GM18508 (cell line): ENCODE measurements around the gene GAN.

ENCODE experiments used
- ATAC-seq: cut with Tn5 transposase; IDR thresholded peaks from one replicate; pipeline ENCODE4 v1.9.1; 2021; ENCODE audit warnings: moderate number of reproducible peaks; ENCODE audit not compliant: insufficient read depth, unreplicated experiment

Gene GAN

GRCh38 chr16:81293909-81294802 lies 20.6 kb upstream of the GAN start:
- ATAC-seq = no peak

GRCh38 chr16:81296631-81297030 lies 18.1 kb upstream of the GAN start:
- no peak for ATAC-seq

GRCh38 chr16:81307770-81308169 lies 7.0 kb upstream of the GAN start:
- ATAC-seq = no peak

GRCh38 chr16:81310045-81310644 lies 4.6 kb upstream of the GAN start:
- no peak for ATAC-seq

GRCh38 chr16:81311762-81312161 lies 3.0 kb upstream of the GAN start:
- ATAC-seq = no peak

GRCh38 chr16:81313701-81314602 lies 810 bp upstream of the GAN start:
- no peak for ATAC-seq

- ATAC-seq = no peak
Observed at GRCh38 chr16:81315271-81316175, 761 bp downstream of the GAN start.

GRCh38 chr16:81316176-81316496 lies 1.4 kb downstream of the GAN start:
- ATAC-seq = no peak

GRCh38 chr16:81318711-81319110 lies 3.9 kb downstream of the GAN start:
- ATAC-seq = no peak

- no peak for ATAC-seq
Observed at GRCh38 chr16:81319221-81319912, 4.6 kb downstream of the GAN start.

GRCh38 chr16:81321039-81321438 lies 6.3 kb downstream of the GAN start:
- ATAC-seq = no peak

GRCh38 chr16:81321536-81321935 lies 6.8 kb downstream of the GAN start:
- ATAC-seq = no peak

GRCh38 chr16:81324808-81325207 lies 10.0 kb downstream of the GAN start:
- ATAC-seq = no peak

GRCh38 chr16:81327011-81327410 lies 12.2 kb downstream of the GAN start:
- ATAC-seq = no peak

GRCh38 chr16:81327447-81328196 lies 12.9 kb downstream of the GAN start:
- no peak for ATAC-seq

GRCh38 chr16:81329947-81330346 lies 15.2 kb downstream of the GAN start:
- no peak for ATAC-seq

GRCh38 chr16:81333356-81333755 lies 18.6 kb downstream of the GAN start:
- ATAC-seq = no peak

- no peak for ATAC-seq
Observed at GRCh38 chr16:81335669-81336068, 20.9 kb downstream of the GAN start.

- ATAC-seq = no peak
Observed at GRCh38 chr16:81337097-81337496, 22.3 kb downstream of the GAN start.
